Stimulated activated CD4-positive, alpha-beta T cell treated with anti-CD3 and anti-CD28 coated beads, Interleukin-12 subunit alpha, Interleukin-12 subunit beta, amount 100 ng/mL, for 24 hours (primary cell): ENCODE results near the gene ARHGEF17.

Experiments
- DNase-seq, 2 experiments: peaks; one replicate each; pipeline ENCODE4 v3.0.0-alpha.2; 2020; ENCODE audit warnings: low read depth in 2 of 2

The ARHGEF17 gene

GRCh38 chr11:73293356-73293936 lies 14.6 kb upstream of the ARHGEF17 start:
- DNase-seq = no peak

- DNase-seq = no peak
These were observed 13.5 kb upstream of the ARHGEF17 start for GRCh38 chr11:73294604-73295003.

GRCh38 chr11:73295241-73295995 lies 12.7 kb upstream of the ARHGEF17 start:
- DNase-seq = peak; percentile 50 to 72

- no peak for DNase-seq
These were observed 12.1 kb upstream of the ARHGEF17 start for GRCh38 chr11:73295996-73296318.

- no peak for DNase-seq
These were observed 11.4 kb upstream of the ARHGEF17 start for GRCh38 chr11:73296501-73297230.

- DNase-seq = no peak
These were observed 10.9 kb upstream of the ARHGEF17 start for GRCh38 chr11:73297231-73297590.

- DNase-seq = no peak
These were observed 10.4 kb upstream of the ARHGEF17 start for GRCh38 chr11:73297702-73298101.

GRCh38 chr11:73298233-73298632 lies 9.8 kb upstream of the ARHGEF17 start:
- DNase-seq = no peak

- no peak for DNase-seq
These were observed 8.3 kb upstream of the ARHGEF17 start for GRCh38 chr11:73299751-73300150.

GRCh38 chr11:73306069-73306841 lies 1.8 kb upstream of the ARHGEF17 start:
- DNase-seq = no peak

GRCh38 chr11:73306977-73307322 lies 1.1 kb upstream of the ARHGEF17 start:
- no peak for DNase-seq

GRCh38 chr11:73307323-73308002 lies 613 bp upstream of the ARHGEF17 start:
- peak; percentile 75 to 95 for DNase-seq

GRCh38 chr11:73308961-73309919 lies 1.2 kb downstream of the ARHGEF17 start:
- no peak for DNase-seq

- no peak for DNase-seq
These were observed 2.0 kb downstream of the ARHGEF17 start for GRCh38 chr11:73310076-73310475.

- no peak for DNase-seq
These were observed 2.8 kb downstream of the ARHGEF17 start for GRCh38 chr11:73310661-73311393.

- no peak for DNase-seq
These were observed 3.4 kb downstream of the ARHGEF17 start for GRCh38 chr11:73311394-73311869.

GRCh38 chr11:73312036-73312435 lies 4.0 kb downstream of the ARHGEF17 start:
- DNase-seq = no peak

GRCh38 chr11:73312851-73313327 lies 4.8 kb downstream of the ARHGEF17 start:
- no peak for DNase-seq

GRCh38 chr11:73313652-73314051 lies 5.6 kb downstream of the ARHGEF17 start:
- no peak for DNase-seq
